ENCODE data around the gene SNCAIP.
"Not testable (repeated sequence)": the region's sequence is repeated elsewhere in the genome, so short reads cannot be mapped to it uniquely, and the experiment has no call there.

Gene SNCAIP

DNA sequence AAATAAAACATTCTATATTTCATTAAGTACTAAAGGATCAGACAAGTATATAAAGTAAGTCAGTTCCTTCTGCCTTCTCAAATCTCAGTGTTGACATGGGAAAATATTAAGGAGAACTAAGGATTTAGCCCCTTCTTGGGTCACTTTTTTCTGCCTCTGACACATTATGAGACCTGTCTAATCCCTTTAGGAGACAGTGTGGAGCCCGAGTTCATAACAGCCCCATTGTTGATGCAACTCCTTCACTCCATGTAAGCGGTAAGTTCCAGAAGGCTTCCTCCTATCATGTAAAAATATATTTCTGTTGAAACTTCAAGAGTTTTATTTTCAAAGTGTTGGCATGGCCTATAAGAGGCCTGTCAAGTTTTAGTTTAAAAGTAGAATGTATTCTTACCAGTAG lies 152.2 kb downstream of the SNCAIP start:
- DNase-seq (ENCODE audit: low read depth in 2 of 2): no peak

GRCh38 chr5:122465031-122465577 lies 153.1 kb downstream of the SNCAIP start:
- DNase-seq (ENCODE audit: low read depth in 2 of 2): no peak

- DNase-seq (ENCODE audit: low read depth in 2 of 2): no peak
Measured at GRCh38 chr5:122465994-122466393, 154.0 kb downstream of the SNCAIP start.

GRCh38 chr5:122468351-122469116 lies 156.5 kb downstream of the SNCAIP start:
- DNase-seq (ENCODE audit: low read depth in 2 of 2): no peak

DNA sequence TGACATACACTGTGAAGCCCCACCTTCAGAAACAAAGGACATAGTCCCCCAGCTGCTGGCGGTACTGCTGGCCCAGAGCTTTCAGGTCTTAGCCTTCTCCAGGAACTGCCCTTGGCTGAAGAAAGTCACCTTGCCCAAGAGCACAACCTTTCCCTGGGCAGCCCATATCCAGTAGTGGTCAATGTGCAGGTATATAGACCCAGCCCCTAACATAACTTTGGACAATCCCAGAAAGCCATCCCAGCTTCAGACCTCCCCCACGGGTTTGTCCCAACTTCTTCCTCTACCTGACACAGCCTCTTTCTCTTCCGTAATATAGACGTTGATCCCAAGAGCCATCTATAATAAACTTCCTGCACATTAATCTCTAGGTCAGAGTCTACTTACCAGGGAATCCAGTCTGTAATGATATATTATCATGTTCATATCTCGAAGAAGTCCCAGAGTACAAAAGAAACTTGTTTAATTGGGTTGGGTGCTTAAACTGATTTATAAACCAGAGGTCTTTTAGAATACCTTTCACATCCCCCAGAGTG lies 157.4 kb downstream of the SNCAIP start:
- DNase-seq (ENCODE audit: low read depth in 2 of 2): no peak

GRCh38 chr5:122470365-122470764 lies 158.3 kb downstream of the SNCAIP start:
- DNase-seq (ENCODE audit: low read depth in 2 of 2): no peak

DNA sequence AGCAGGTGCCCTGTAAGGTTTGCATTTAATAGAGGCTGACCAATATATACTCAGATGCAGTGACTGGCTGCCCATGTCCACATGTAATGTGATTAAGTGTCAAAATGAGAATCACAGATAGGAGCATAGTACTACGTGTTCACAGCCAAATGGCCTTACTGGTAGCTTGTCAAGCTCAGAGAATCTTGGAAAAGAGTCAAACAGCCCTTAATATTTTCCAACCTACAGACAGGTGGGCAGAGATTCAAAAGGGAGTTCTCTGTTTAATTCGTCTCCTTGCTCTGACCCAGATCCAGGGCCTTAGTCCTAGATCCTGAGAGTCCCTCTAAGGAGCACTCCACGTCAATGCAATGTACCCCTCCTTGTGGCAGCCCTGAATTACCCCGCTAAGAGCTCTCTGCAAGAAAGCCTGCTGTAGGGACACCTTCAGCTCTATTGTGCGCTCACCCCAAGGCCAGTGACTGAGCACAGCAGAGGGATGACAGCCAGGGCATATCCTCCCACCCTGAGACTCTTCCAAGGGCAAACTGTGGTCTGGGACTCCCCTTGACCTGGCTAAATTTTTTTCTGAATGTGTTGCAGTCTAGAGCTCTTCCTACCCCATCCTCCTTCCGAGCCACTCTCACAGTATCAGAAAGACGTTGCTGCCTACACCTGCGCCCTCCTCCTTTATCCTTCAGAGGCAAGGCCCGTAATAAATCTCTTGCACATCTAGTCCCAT lies 159.2 kb downstream of the SNCAIP start:
- no peak for DNase-seq (ENCODE audit: low read depth in 2 of 2)

DNA sequence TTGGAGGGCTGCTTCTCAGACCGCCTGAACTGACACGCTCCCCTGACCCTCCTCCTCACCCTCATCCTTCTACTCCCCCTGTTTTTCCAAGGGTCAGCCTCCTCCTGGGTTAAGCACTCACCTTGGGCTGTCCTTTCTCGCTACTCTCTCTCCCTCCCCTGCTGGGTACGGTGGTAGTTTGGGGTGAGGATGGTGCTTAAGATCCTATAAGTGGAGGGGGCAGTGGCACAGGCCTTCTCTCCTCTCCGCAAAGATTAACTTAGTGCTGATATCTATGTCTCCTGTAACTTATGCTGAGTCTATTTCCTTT lies 159.7 kb downstream of the SNCAIP start:
- no peak for DNase-seq (ENCODE audit: low read depth in 2 of 2)

- no peak for DNase-seq (ENCODE audit: low read depth in 2 of 2)
Measured at GRCh38 chr5:122473138-122473843, 161.3 kb downstream of the SNCAIP start.

GRCh38 chr5:122473941-122474340 lies 161.9 kb downstream of the SNCAIP start:
- DNase-seq (ENCODE audit: low read depth in 2 of 2): no peak

DNA sequence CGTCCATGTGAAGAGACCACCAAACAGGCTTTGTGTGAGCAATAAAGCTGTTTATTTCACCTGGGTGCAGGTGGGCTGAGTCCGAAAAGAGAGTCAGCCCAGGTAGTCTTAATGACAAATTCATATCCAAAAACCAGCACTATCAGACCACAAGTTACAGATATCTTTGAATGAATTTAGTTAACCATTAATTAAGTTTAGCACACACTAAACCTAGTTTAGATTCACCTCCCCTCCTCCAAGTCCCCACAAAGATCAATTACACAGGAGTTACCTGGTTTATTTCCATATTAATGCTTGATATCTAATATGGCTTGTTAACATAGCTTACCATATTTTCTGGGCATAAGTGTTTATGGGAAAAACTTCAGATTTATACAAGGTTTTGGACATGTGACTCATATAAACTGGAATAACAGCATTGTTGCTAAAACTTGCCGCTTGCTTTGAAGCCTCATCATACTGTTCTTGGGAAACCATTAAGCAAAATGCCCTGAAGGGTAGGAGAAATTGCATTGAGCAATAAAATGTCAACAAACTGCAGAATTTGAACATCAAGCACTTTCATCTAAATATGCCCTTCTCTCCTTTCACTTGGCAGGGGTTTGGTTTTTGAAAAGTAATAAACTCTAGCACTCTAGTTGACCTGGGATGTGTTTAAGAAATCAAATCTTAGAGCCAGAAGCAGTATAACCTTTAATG lies 166.9 kb downstream of the SNCAIP start:
- DNase-seq (ENCODE audit: low read depth in 2 of 2): no peak

- no peak for DNase-seq (ENCODE audit: low read depth in 2 of 2)
Measured at GRCh38 chr5:122480146-122480545, 168.1 kb downstream of the SNCAIP start.

DNA sequence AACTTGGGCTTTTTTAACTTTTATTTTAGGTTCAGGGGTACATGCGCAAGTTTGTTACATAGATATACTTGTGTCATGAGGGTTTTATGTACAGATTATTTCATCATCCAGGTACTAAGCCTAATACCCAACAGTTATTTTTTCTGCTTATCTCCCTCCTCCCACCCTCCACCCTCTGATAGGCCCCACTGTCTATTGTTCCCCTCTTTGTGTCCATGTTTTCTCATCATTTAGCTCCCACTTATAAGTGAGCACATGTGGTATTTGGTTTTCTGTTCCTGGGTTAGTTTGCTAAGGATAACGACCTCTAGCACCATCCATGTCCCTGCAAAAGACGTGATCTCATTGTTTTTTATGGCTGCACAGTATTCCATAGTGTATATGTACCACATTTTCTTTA lies 172.1 kb downstream of the SNCAIP start:
- no peak for DNase-seq (ENCODE audit: low read depth in 2 of 2)

DNA sequence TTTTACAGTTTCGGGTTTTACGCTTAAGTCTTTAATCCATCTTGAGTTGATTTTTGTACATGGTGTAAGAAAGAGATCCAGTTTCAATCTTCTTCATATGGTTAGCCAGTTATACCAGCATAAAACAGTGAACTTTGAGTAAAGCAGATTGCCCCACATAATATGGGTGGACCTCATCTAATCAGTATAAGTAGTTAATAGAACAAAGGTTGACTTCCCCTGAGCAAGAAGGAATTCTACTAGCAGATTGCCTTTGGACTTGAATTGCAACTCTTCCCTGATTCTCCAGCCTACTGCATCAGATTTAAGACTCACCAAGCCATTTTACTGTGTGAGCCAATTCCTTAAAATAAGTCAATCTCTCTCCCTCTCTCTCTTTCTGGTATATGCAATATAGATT lies 173.2 kb downstream of the SNCAIP start:
- DNase-seq (ENCODE audit: low read depth in 2 of 2): no peak

DNA sequence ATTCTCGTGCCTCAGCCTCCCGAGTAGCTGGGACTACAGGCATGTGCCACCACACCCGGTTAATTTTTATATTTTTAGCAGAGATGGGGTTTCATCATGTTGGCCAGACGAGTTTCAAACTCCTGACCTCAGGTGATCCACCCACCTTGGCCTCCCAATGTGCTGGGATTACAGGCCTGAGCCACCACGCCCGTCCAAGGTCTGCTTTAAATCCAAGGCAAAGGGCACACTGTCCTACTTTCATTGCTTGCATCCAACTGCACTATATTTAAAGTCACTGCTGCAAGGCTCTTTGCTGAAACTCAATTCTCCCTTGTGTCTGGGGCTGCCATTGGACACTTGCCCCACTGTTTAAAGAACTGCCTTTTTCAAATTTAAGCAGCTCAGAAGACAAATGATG lies 174.6 kb downstream of the SNCAIP start:
- DNase-seq (ENCODE audit: low read depth in 2 of 2): not testable (repeated sequence)

- no peak for DNase-seq (ENCODE audit: low read depth in 2 of 2)
Measured at GRCh38 chr5:122490718-122491117, 178.7 kb downstream of the SNCAIP start.

GRCh38 chr5:122492675-122493074 lies 180.6 kb downstream of the SNCAIP start:
- DNase-seq (ENCODE audit: low read depth in 2 of 2): no peak

GRCh38 chr5:122493091-122494021 lies 181.3 kb downstream of the SNCAIP start:
- no peak for DNase-seq (ENCODE audit: low read depth in 2 of 2)

GRCh38 chr5:122494109-122494508 lies 182.1 kb downstream of the SNCAIP start:
- no peak for DNase-seq (ENCODE audit: low read depth in 2 of 2)

DNA sequence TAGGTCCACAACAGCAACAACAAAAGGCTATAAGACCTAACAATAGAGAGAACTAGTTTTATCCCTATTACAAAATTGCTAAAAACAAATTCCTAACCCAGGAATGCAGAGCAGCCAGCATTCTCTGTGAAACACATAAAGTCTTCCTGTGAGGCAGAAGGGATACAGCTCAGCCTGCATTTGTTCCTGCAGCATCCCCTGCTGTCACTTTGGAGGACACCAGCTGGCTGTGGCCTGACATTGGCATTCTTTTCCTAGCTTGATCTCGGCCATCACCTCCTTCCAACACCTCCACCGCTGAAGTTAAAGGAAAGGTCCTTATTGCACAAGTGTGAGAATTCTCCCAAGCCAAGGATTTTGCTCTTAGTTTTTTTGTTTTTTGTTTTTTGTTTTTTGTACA lies 186.1 kb downstream of the SNCAIP start:
- no peak for DNase-seq (ENCODE audit: low read depth in 2 of 2)

DNA sequence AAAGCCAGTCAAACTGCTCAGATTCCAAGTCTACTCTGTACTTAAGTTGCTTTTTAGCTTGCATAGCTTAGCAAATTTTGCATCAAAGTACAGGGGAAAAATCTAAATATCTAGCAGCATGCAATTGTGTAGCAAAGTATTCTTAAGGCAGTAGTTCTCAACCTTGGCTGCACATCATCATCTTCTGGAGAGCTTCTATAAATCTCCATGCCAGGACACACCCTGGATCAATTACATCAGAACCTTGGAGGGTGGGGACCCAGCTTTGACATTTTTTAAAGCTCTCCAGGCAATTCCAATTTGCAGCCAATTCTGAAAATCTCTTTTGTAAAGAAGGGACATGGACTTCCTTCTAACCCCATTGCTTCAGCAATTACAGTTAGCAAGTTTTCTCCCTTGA lies 187.5 kb downstream of the SNCAIP start:
- DNase-seq (ENCODE audit: low read depth in 2 of 2): no peak

All from stimulated activated CD8-positive, alpha-beta memory T cell treated with anti-CD3 and anti-CD28 coated beads, Interleukin-15, amount 100 ng/mL, for 4 hours (primary cell).